K562 (cell line): ENCODE data around the gene ZDHHC22. TPM values are rescaled to one million over a fixed set of nuclear protein-coding genes. Genes with fewer than 3 reads are reported as not detected.

Experiments used
- ATF1 ChIP-seq, 2 experiments: fragments of 450-650 bp in 1 of 2; IDR thresholded peaks; 2 replicates each; pipeline ENCODE4 v1.6.1; 2016; ENCODE audit warnings: missing compliant biosample characterization in 1 of 2, missing genetic modification characterization in 1 of 2
- BCOR ChIP-seq: fragments of 450-650 bp; IDR thresholded peaks from 2 replicates; pipeline ENCODE4 v1.6.1; 2016
- BRD9 ChIP-seq: fragments of 450-650 bp; IDR thresholded peaks from 2 replicates; pipeline ENCODE4 v1.6.1; 2018; ENCODE audit warnings: low read depth; ENCODE audit not compliant: partially characterized antibody
- CREB1 ChIP-seq, 2 experiments: sonication (generic) in 1 of 2; formaldehyde crosslinking in 1 of 2; IDR thresholded peaks; 2 replicates each; pipeline versions ENCODE4 v1.6.1 to v1.8.0; 2012 to 2022; ENCODE audit warnings: inconsistent platforms in 1 of 2, mild to moderate bottlenecking in 1 of 2, missing genetic modification reagents in 1 of 2, moderate library complexity in 1 of 2
- ELF1 ChIP-seq: fragments of 200-800 bp; sonication (Bioruptor generic); IDR thresholded peaks from 2 replicates; pipeline ENCODE4 v1.6.1; 2016; ENCODE audit warnings: missing genetic modification characterization, missing compliant biosample characterization
- HBP1 ChIP-seq: fragments of 450-650 bp; formaldehyde crosslinking; IDR thresholded peaks from 2 replicates; pipeline ENCODE4 v1.4.0; 2022; ENCODE audit warnings: missing genetic modification characterization
- HSF4 ChIP-seq: fragments of 250-450 bp; sonication (Bioruptor Pico); IDR thresholded peaks from 2 replicates; pipeline ENCODE4 v2.1.2; 2022; ENCODE audit warnings: mild to moderate bottlenecking, moderate library complexity, borderline replicate concordance
- JUND ChIP-seq, 2 experiments: IDR thresholded peaks; 2 replicates in 1 of 2; 3 replicates in 1 of 2; pipeline ENCODE4 v1.6.1; 2011; ENCODE audit warnings: borderline replicate concordance in 2 of 2, low read depth in 2 of 2, low read length in 2 of 2, improper control_type of control experiment in 1 of 2, missing biosample characterization in 1 of 2, missing genetic modification characterization in 1 of 2, missing genetic modification reagents in 1 of 2
- PHF20 ChIP-seq: fragments of 450-650 bp; IDR thresholded peaks from 2 replicates; pipeline ENCODE4 v1.6.1; 2018; ENCODE audit not compliant: partially characterized antibody
- POLR2H ChIP-seq: IDR thresholded peaks from 2 replicates; pipeline ENCODE4 v1.6.1; 2016; ENCODE audit warnings: missing genetic modification characterization, low read depth, mild to moderate bottlenecking, control low read depth, missing compliant biosample characterization, moderate library complexity
- SNIP1 ChIP-seq: fragments of 450-650 bp; IDR thresholded peaks from 2 replicates; pipeline ENCODE4 v1.7.1; 2017; ENCODE audit warnings: low read depth, mild to moderate bottlenecking
- SNRNP70 ChIP-seq: fragments of 200-400 bp; formaldehyde crosslinking; optimal IDR thresholded peaks from 2 replicates; pipeline ENCODE3; 2017; ENCODE audit warnings: low read depth, low read length
- SP1 ChIP-seq: sonication (generic); formaldehyde crosslinking; IDR thresholded peaks from 2 replicates; pipeline ENCODE4 v1.8.1; 2022; ENCODE audit warnings: mild to moderate bottlenecking, missing genetic modification reagents
- ZBTB40 ChIP-seq, 2 experiments: fragments of 450-650 bp in 1 of 2; sonication (generic) in 1 of 2; formaldehyde crosslinking in 1 of 2; IDR thresholded peaks; 2 replicates each; pipeline versions ENCODE4 v1.7.1 to v1.9.0; 2016 to 2022; ENCODE audit warnings: inconsistent platforms in 1 of 2, mild to moderate bottlenecking in 1 of 2, missing genetic modification reagents in 1 of 2
- ZNF695 ChIP-seq: fragments of 450-650 bp; formaldehyde crosslinking; IDR thresholded peaks from 2 replicates; pipeline ENCODE4 v1.4.0; 2020; ENCODE audit warnings: mild to moderate bottlenecking, moderate library complexity
- polyA plus RNA-seq, 8 experiments: library from polyadenylated mRNA; depleted of rRNA in 4 of 8; stranded (reverse) in 5 of 8; unstranded in 3 of 8; fragments of >200 nt; fragmentation: Nextera tagmentation in 2 of 8; fragmentation: Illumina TruSeq in 1 of 8; extraction: Ambion mirVana in 2 of 8; extraction: Trizol in 1 of 8; gene quantifications; 2 replicates each; pipeline versions ENCODE4 v1.2.1 to v1.2.3, GENCODE V29; 2011 to 2014; ENCODE audit warnings: inconsistent platforms in 1 of 8, missing spikeins in 1 of 8
- total RNA-seq, 7 experiments: library from RNA; depleted of rRNA in 6 of 7; stranded (reverse); fragments of >200 nt in 6 of 7; fragmentation: Illumina TruSeq in 2 of 7; extraction: Trizol in 2 of 7; gene quantifications; 2 replicates each; pipeline versions ENCODE4 v1.2.1 to v1.2.3, GENCODE V29; 2011 to 2021; ENCODE audit warnings: low replicate concordance in 1 of 7

Gene ZDHHC22
- total and polyA plus RNA-seq, 9 of the 15 experiments (the other 6 are each of a cell fraction or from before 2014, with no cell fraction given) = not detected

- TF ChIP-seq ZBTB40 (IDR thresholded peaks at IDR 0.05) (peak; percentile 83), ZBTB40 (CRISPR knock-in tag; IDR thresholded peaks at IDR 0.05) (no peak), ZNF695 (CRISPR knock-in tag) (no peak), CREB1 (IDR thresholded peaks at IDR 0.05) (peak; percentile 45; the same call in 1 of the 2 replicates), CREB1 (CRISPR knock-in tag; IDR thresholded peaks at IDR 0.05) (peak; percentile 37; the same call in 1 of the 2 replicates), HSF4 (no peak), BCOR (peak; percentile 37; the same call in 1 of the 2 replicates), SNRNP70 (no peak), SP1 (CRISPR knock-in tag) (peak; percentile 94), SNIP1 (peak; percentile 96), POLR2H (tag) (peak; percentile 61; the same call in 1 of the 2 replicates), ATF1 (CRISPR knock-in tag; IDR thresholded peaks at IDR 0.05) (no peak), ATF1 (tag; IDR thresholded peaks at IDR 0.05) (peak; percentile 77), PHF20 (peak; percentile 47), ELF1 (tag) (peak; percentile 88), BRD9 (no peak), HBP1 (CRISPR knock-in tag) (0 out of 2 replicates have a peak, but pooled peaks have one; percentile 48), JUND (IDR thresholded peaks at IDR 0.05; ENCODE audit: borderline replicate concordance, low read depth, low read length) (peak; percentile 47), JUND (tag; IDR thresholded peaks at IDR 0.05; ENCODE audit: borderline replicate concordance, low read depth, low read length) (no peak)
These were observed 43.7 kb downstream of the ZDHHC22 start, which contains the start of gene CIPC (continued) for GRCh38 chr14:77097700-77098528.
